Transverse colon (tissue), 4 donors: ENCODE results near the gene LRRC4C.
"Not testable (repeated sequence)": the region's sequence is repeated elsewhere in the genome, so short reads cannot be mapped to it uniquely, and the experiment has no call there.

Source experiments
- EP300 ChIP-seq: sonication (generic); formaldehyde crosslinking; IDR thresholded peaks from one replicate; pipeline ENCODE4 v1.6.1; 2017; ENCODE audit warnings: antibody characterized with exemption, low read depth
- POLR2A ChIP-seq: fragments of 450-650 bp; IDR thresholded peaks from one replicate; pipeline ENCODE4 v1.6.1; 2016; ENCODE audit warnings: antibody characterized with exemption, mild to moderate bottlenecking, moderate library complexity
- POLR2AphosphoS5 ChIP-seq, 3 donors: sonication (generic); formaldehyde crosslinking; IDR thresholded peaks; one replicate each; pipeline ENCODE4 v1.6.1; 2016; ENCODE audit warnings: antibody characterized with exemption in 3 of 3
- TF ChIP-seq, protein P1 (sequence below), 5 experiments: fragments of 200-600 bp in 3 of 5; fragments of 450-650 bp in 2 of 5; sonication (generic) in 3 of 5; IDR thresholded peaks; 1 replicate in 2 of 5; 2 replicates in 3 of 5; pipeline ENCODE4 v1.5.1; 2016 to 2017; ENCODE audit warnings: antibody characterized with exemption in 5 of 5, inconsistent platforms in 3 of 5, mild to moderate bottlenecking in 2 of 5, moderate library complexity in 1 of 5

DNA sequence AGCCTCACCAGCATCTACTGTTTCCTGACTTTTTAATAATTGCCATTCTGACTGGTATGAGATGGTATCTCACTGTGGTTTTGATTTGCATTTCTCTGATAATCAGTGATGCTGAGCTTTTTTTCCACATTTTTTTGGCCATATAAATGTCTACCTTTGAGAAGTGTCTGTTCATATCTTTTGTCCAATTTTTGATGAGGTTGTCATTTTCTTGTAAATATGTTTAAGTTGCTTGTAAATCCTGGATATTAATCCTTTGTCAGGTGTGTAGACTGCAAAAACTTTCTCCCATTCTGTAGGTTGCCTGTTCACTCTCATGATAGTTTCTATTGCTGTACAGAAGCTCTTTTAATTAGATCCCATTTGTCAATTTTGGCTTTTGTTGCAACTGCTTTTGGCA, 439.8 kb downstream of the LRRC4C start:
- TF ChIP-seq, protein P1, sequence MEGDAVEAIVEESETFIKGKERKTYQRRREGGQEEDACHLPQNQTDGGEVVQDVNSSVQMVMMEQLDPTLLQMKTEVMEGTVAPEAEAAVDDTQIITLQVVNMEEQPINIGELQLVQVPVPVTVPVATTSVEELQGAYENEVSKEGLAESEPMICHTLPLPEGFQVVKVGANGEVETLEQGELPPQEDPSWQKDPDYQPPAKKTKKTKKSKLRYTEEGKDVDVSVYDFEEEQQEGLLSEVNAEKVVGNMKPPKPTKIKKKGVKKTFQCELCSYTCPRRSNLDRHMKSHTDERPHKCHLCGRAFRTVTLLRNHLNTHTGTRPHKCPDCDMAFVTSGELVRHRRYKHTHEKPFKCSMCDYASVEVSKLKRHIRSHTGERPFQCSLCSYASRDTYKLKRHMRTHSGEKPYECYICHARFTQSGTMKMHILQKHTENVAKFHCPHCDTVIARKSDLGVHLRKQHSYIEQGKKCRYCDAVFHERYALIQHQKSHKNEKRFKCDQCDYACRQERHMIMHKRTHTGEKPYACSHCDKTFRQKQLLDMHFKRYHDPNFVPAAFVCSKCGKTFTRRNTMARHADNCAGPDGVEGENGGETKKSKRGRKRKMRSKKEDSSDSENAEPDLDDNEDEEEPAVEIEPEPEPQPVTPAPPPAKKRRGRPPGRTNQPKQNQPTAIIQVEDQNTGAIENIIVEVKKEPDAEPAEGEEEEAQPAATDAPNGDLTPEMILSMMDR (IDR thresholded peaks at IDR 0.05), result not testable (repeated sequence)
- not testable (repeated sequence) for TF ChIP-seq POLR2AphosphoS5 (IDR thresholded peaks at IDR 0.05); EP300; POLR2A
